COLO668 (cell line): ENCODE data around the gene SLC30A4.

Source experiments
- DNase-seq: peaks from one replicate; lab custom pipeline; 2025; ENCODE audit not compliant: unreplicated experiment; lab: John Stamatoyannopoulos, UW

SLC30A4 gene

GRCh38 chr15:45454814-45455213, 67.7 kb downstream of the SLC30A4 start:
- DNase-seq = peak; percentile 26

DNA sequence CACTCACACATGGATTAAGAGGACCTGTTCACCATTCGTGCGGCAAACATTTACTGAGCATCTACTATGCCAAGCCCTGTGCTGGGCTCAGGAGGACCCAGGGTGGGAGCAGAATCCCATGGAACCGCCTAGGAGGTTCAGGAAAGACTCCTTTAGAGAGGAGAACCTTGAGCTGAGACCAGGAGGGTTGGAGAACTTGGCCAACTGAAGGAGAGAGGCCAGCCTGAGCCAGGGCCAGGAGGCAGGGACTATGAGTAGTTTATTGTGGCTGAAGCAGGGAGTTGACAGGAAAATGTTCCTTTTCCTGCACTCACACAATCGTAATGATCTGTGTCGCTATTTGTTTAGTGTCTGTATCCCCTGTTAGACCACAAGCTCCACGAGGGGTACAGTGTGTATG, 71.3 kb downstream of the SLC30A4 start:
- DNase-seq = no peak

DNA sequence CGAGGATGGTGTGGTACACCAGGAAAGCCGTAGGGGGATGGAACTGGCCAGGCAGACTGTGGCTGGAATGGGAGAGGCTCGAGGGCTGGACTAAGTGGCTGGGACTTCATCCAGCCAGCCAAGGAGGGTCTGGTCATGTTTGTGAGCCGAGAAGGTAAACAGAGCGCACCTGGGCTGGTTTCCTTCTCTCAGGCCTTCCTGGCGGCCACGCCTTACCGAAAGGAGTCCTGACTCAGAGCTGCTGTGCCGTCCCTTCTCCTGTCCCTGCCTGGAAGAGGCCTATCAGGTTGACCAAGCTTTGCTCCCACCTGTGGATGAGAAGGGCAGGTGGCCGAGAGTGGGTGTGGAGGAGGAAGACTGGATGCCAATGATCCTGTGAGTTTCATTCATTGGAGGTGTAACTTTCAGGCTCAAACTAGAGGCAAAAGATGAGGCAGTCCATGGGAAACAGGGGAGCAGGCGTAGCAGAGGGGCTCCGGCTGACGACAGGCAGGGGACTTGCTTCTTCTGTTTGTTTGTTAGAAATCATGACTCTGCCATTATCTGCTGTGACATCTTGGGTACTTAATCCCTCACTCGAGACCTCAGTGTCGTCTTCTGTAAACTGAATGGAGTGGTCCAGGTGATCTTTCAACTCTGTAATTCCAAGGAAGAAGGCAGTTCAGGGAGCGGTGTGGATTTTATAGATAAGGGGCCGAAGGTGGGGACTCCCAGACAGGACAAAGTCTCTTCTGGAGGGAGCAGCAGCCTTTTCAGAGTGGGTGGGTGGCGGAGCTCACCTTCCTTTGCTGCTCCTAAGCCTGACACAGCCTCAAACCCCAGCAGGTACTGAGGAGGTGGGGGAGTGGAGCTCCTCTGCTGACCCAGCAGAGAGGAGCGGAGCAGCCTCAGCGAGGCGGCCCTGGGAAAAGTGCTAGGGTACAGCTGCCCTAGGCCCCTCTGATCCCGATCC, 72.4 kb downstream of the SLC30A4 start:
- DNase-seq = peak; percentile 77

DNA sequence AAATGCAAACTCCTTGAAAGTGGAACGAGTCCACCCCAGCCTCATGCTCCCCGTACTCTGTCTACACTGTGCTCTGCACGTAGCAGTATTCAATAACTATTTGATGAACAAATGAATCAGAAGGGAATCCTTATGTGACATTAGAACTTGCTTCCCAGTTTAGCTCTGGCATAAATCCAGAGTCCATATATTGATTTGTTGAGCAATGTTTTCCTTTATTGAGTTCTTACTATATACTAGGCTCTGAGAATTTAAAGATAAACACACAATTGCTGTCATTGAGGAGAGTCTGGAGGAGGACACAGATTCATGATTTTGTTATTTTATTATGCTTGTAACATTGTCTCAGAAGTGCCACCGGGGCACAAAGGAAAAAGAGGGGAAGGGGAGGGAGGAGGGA, 73.2 kb downstream of the SLC30A4 start:
- no peak for DNase-seq

GRCh38 chr15:45448066-45448915, 74.3 kb downstream of the SLC30A4 start:
- DNase-seq = no peak

DNA sequence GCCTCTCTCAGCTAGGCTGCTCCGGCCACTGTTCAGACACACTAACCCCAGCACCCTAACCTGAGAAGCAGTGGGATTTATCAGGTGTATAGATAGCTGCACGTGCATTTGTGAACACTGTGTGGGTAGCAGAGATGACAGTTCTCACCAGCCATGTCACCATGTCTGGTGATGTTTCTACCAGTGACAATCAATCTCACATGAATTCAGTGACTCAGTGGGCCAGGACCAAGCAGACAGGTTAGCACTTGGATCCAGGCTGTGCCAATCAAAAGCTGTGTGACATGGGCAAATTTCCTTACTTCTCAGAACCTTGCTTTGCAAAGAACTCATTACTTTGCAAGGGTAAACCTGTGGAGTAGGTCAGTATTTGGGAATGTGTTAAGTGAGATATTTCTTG, 78.9 kb downstream of the SLC30A4 start:
- no peak for DNase-seq

DNA sequence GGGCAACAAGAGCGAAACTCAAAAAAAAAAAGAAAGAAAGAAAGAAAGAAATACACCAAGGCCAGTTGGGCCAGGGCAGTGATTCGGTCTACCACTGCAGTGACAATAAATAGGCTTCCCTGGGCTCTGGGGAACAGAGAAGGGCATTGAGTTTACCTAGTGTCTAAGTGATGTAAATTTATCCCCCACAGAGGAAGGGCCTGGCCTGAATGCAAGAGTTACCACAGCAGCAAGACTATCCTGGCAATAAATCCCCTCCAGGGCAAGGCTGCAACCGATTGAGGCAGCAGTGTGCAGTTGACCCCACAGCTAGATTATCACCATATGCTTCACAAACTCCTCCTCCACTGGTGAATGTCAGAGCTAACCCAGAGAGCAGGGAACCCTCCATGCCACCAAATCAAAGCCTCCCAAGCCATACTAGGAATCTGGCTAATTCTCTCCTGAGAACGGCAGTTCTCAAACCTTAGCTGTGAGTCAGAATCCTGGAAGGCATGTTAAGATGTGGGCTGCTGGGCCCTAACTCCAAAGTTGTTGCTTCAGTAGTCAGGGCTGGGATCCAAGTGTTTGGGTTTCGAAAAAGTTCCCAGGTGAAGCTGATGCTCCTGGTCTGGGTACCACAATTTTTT, 79.9 kb downstream of the SLC30A4 start:
- DNase-seq = no peak

GRCh38 chr15:45441686-45442085, 80.9 kb downstream of the SLC30A4 start:
- peak; percentile 4 for DNase-seq

- no peak for DNase-seq
Observed at GRCh38 chr15:45441036-45441435, 81.5 kb downstream of the SLC30A4 start.

DNA sequence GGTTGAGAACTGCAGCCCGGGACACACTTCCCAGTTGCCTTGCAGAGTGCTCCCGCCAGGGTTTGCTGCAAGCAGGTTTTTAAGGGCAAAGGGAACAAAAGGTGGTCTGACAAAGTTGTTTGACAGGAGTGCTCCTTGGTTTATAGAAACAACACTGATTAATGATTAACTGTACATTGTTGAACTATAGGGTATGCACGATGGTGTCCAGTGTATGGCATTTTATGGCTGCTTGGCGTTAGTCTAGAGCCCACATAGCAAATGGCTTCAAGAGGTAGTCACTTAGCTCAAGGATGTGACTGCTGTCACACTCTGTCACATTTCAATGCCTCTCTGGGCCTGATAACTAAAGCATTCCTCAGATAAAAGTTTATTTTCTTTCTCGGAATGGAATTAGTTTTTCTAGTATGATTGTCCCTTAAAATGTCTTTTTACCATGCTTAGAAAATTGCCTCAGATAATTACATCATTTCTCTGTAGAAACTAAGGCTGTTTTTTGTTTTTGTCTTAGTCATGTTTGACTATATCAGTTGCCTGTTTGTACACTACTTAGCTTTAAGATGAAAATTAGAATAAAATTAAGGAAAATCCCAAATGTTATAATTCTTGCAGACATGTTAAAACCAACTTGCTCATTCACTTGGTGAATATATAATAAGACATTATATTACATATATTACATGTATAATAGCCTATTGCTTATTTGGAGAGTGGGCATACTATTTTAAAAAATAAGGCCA, 82.9 kb downstream of the SLC30A4 start:
- peak; percentile 36 for DNase-seq

GRCh38 chr15:45435124-45435903, 87.2 kb downstream of the SLC30A4 start:
- DNase-seq = no peak

DNA sequence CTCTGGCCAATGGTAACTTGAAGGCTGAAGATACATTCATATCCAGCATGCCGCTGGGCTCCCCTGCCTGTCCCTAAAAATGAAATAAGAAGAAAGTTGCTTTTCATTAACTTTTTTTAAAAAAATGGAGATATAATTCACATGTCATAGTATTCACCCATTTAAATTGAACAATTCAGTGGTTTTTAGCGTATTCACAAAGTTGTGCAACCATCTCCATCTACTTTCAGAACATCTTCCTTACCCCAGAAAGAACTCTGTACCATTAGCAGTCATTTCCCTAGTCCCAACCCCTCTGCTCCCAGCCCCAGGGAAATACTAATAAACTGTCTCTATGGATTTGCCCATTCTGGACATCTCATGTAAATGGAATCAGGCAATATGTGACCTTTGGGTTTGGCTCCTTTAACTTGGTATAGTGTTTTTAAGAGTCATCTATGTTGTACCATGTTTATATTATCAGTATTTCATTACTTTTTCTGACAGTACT, 88.4 kb downstream of the SLC30A4 start:
- no peak for DNase-seq

DNA sequence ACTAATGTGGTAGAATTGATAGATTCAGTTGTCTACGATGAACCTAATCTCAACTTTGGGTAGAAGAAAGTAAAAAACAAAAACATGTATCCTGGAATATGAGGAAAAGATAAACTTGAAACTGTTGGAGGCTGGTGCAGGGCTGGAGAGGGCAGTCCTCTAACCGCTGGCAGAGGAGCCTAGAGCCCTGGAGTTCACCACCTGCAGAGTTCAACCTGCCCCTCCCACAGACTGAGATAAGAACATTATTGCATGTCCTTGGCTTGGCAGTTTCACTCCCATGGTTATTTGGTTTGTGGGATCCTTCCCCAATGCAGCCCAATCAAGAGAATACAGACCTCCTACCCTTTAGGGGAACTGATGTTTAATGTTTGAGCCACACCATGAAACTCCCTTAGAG, 91.0 kb downstream of the SLC30A4 start:
- no peak for DNase-seq

GRCh38 chr15:45429941-45430792, 92.4 kb downstream of the SLC30A4 start:
- peak; percentile 58 for DNase-seq
